HEK293 (cell line): ENCODE results near the gene OR52A5.

Experiments
- CTCF ChIA-PET: fragments of 350-600 bp; formaldehyde crosslinking; extraction: SDS; loops from one replicate; lab custom pipeline; 2021; ENCODE audit warnings: antibody characterized with exemption; lab: Yijun Ruan, JAX
- POLR2A ChIA-PET: fragments of 300-600 bp; formaldehyde crosslinking; extraction: SDS; loops from one replicate; lab custom pipeline; 2020; ENCODE audit warnings: antibody characterized with exemption, inconsistent platforms; lab: Yijun Ruan, JAX
- H3K27ac ChIP-seq: fragments of 200-500 bp; sonication (Bioruptor generic); 2 replicates; pipeline ENCODE4 v1.5.1; 2014; ENCODE audit warnings: low read depth, low read length, control low read depth, inconsistent platforms; ENCODE audit errors: extremely low read depth
- H3K36me3 ChIP-seq, 2 experiments: fragments of 200-500 bp in 1 of 2; sonication (Bioruptor generic) in 1 of 2; 1 replicate in 1 of 2; 2 replicates in 1 of 2; pipeline ENCODE4 v1.5.1; 2014 to 2017; ENCODE audit warnings: inconsistent platforms in 2 of 2, low read length in 2 of 2; ENCODE audit not compliant: control insufficient read depth in 2 of 2, insufficient read depth in 1 of 2
- H3K4me1 ChIP-seq: fragments of 200-500 bp; sonication (Bioruptor generic); 2 replicates; pipeline ENCODE4 v1.5.1; 2014; ENCODE audit warnings: mild to moderate bottlenecking, low read length, inconsistent platforms; ENCODE audit not compliant: control insufficient read depth, insufficient read depth
- H3K4me3 ChIP-seq: 2 replicates; pipeline ENCODE4 v1.5.1; 2011; ENCODE audit warnings: low read depth, mild to moderate bottlenecking, control low read depth, low read length, moderate library complexity
- H3K9me3 ChIP-seq: fragments of 200-500 bp; sonication (Bioruptor generic); 2 replicates; pipeline ENCODE4 v1.5.1; 2014; ENCODE audit warnings: low read depth, low read length, inconsistent platforms; ENCODE audit not compliant: control insufficient read depth, insufficient read depth
- GLIS2 ChIP-seq: fragments of 450-650 bp; formaldehyde crosslinking; IDR thresholded peaks from 2 replicates; pipeline ENCODE4 v1.5.1; 2016; ENCODE audit warnings: missing biosample characterization, missing genetic modification characterization
- KLF1 ChIP-seq: fragments of 450-650 bp; formaldehyde crosslinking; IDR thresholded peaks from 2 replicates; pipeline ENCODE4 v1.5.1; 2016; ENCODE audit warnings: missing biosample characterization, missing genetic modification characterization
- MYNN ChIP-seq: fragments of 450-650 bp; formaldehyde crosslinking; IDR thresholded peaks from 2 replicates; pipeline ENCODE4 v1.5.1; 2016; ENCODE audit warnings: missing biosample characterization, missing genetic modification characterization, borderline replicate concordance
- SCRT2 ChIP-seq: fragments of 450-650 bp; formaldehyde crosslinking; IDR thresholded peaks from 2 replicates; pipeline ENCODE4 v1.5.1; 2016; ENCODE audit warnings: missing biosample characterization, missing genetic modification characterization
- SP2 ChIP-seq: fragments of 450-650 bp; formaldehyde crosslinking; IDR thresholded peaks from 2 replicates; pipeline ENCODE4 v1.5.1; 2016; ENCODE audit warnings: missing biosample characterization, missing genetic modification characterization
- ZNF223 ChIP-seq: fragments of 450-650 bp; formaldehyde crosslinking; IDR thresholded peaks from 2 replicates; pipeline ENCODE4 v1.5.1; 2016; ENCODE audit warnings: missing biosample characterization, missing genetic modification characterization
- ZNF426 ChIP-seq: fragments of 450-650 bp; formaldehyde crosslinking; IDR thresholded peaks from 2 replicates; pipeline ENCODE4 v1.5.1; 2017; ENCODE audit warnings: missing biosample characterization, missing genetic modification characterization, mild to moderate bottlenecking, inconsistent platforms, moderate library complexity
- ZNF473 ChIP-seq: fragments of 450-650 bp; formaldehyde crosslinking; IDR thresholded peaks from 2 replicates; pipeline ENCODE4 v1.5.1; 2017; ENCODE audit warnings: missing biosample characterization, missing genetic modification characterization
- ZNF501 ChIP-seq: fragments of 450-650 bp; formaldehyde crosslinking; IDR thresholded peaks from 2 replicates; pipeline ENCODE4 v1.5.1; 2016; ENCODE audit warnings: missing biosample characterization, missing genetic modification characterization
- ZNF555 ChIP-seq: fragments of 450-650 bp; formaldehyde crosslinking; conservative IDR thresholded peaks from 2 replicates; pipeline ENCODE4 v1.5.1; 2017; ENCODE audit warnings: missing biosample characterization, mild to moderate bottlenecking, missing genetic modification characterization, inconsistent platforms
- ZNF658 ChIP-seq: fragments of 450-650 bp; formaldehyde crosslinking; IDR thresholded peaks from 2 replicates; pipeline ENCODE4; 2016; ENCODE audit warnings: missing biosample characterization, missing genetic modification characterization
- ZNF670 ChIP-seq: fragments of 450-650 bp; formaldehyde crosslinking; IDR thresholded peaks from 2 replicates; pipeline ENCODE4 v1.5.1; 2016; ENCODE audit warnings: missing biosample characterization, missing genetic modification characterization, low read depth
- TF ChIP-seq, protein P1 (sequence below): fragments of 450-650 bp; formaldehyde crosslinking; IDR thresholded peaks from 2 replicates; pipeline ENCODE4 v1.5.1; 2017; ENCODE audit warnings: missing biosample characterization, missing genetic modification characterization
- TF ChIP-seq, protein P2 (sequence below): fragments of 450-650 bp; formaldehyde crosslinking; IDR thresholded peaks from 2 replicates; pipeline ENCODE4 v1.5.1; 2017; ENCODE audit warnings: missing biosample characterization, missing genetic modification characterization
- TF ChIP-seq, protein P3 (sequence below): fragments of 450-650 bp; formaldehyde crosslinking; IDR thresholded peaks from 2 replicates; pipeline ENCODE4 v1.5.1; 2016; ENCODE audit warnings: missing biosample characterization, missing genetic modification characterization, borderline replicate concordance
- TF ChIP-seq, protein P4 (sequence below): fragments of 450-650 bp; formaldehyde crosslinking; IDR thresholded peaks from 2 replicates; pipeline ENCODE4 v1.5.1; 2016; ENCODE audit warnings: missing biosample characterization, missing genetic modification characterization
- TF ChIP-seq, protein P5 (sequence below): fragments of 450-650 bp; formaldehyde crosslinking; IDR thresholded peaks from 2 replicates; pipeline ENCODE4 v1.5.1; 2016; ENCODE audit warnings: missing biosample characterization, missing genetic modification characterization, low read depth
- TF ChIP-seq, protein P6 (sequence below): fragments of 450-650 bp; formaldehyde crosslinking; IDR thresholded peaks from 2 replicates; pipeline ENCODE4 v1.5.1; 2017; ENCODE audit warnings: missing biosample characterization, missing genetic modification characterization
- TF ChIP-seq, protein P7 (sequence below): fragments of 450-650 bp; formaldehyde crosslinking; IDR thresholded peaks from 2 replicates; pipeline ENCODE4 v1.5.1; 2016; ENCODE audit warnings: missing biosample characterization, missing genetic modification characterization

OR52A5 gene

DNA sequence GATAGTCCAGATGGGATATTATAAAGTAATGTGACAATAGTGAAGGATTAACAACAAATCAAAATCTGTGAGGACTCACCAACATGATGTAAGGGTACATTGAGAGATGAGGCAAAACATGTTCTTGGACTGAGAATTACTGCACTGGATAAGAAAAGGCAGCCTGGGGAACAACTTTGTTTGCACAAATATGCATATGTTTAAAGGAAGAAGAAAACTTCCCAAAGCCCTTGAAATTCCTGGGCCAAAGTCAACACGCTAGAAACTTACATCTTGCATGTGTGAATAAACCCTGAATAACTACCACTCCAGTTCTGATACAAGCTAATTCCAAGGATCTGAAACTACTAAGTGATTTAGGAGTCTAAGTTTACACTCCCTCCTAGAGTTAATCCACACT, 1.1 kb downstream of the OR52A5 start:
- POLR2A ChIA-PET: no interaction called here
- H3K4me3 ChIP-seq: no peak overlapping the region
- CTCF ChIA-PET: interaction anchor here (1.2 kb wide), 1 partner anchor 36 kb away, joined by 3 read pairs; no protein-coding TSS in a partner anchor
- no peaks in the 10 kb centered on the region for H3K9me3 ChIP-seq
- H3K27ac ChIP-seq: no peak overlapping the region
- no peaks in the 10 kb centered on the region for H3K36me3 ChIP-seq
- TF ChIP-seq, protein P1, sequence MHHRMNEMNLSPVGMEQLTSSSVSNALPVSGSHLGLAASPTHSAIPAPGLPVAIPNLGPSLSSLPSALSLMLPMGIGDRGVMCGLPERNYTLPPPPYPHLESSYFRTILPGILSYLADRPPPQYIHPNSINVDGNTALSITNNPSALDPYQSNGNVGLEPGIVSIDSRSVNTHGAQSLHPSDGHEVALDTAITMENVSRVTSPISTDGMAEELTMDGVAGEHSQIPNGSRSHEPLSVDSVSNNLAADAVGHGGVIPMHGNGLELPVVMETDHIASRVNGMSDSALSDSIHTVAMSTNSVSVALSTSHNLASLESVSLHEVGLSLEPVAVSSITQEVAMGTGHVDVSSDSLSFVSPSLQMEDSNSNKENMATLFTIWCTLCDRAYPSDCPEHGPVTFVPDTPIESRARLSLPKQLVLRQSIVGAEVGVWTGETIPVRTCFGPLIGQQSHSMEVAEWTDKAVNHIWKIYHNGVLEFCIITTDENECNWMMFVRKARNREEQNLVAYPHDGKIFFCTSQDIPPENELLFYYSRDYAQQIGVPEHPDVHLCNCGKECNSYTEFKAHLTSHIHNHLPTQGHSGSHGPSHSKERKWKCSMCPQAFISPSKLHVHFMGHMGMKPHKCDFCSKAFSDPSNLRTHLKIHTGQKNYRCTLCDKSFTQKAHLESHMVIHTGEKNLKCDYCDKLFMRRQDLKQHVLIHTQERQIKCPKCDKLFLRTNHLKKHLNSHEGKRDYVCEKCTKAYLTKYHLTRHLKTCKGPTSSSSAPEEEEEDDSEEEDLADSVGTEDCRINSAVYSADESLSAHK: no peak
- TF ChIP-seq ZNF426 (tag by site-specific recombination): no peak
- no peak for TF ChIP-seq GLIS2 (tag by site-specific recombination)
- no peak for TF ChIP-seq SCRT2 (tag by site-specific recombination)
- no peak for TF ChIP-seq ZNF670 (tag by site-specific recombination)
- TF ChIP-seq, protein P2, sequence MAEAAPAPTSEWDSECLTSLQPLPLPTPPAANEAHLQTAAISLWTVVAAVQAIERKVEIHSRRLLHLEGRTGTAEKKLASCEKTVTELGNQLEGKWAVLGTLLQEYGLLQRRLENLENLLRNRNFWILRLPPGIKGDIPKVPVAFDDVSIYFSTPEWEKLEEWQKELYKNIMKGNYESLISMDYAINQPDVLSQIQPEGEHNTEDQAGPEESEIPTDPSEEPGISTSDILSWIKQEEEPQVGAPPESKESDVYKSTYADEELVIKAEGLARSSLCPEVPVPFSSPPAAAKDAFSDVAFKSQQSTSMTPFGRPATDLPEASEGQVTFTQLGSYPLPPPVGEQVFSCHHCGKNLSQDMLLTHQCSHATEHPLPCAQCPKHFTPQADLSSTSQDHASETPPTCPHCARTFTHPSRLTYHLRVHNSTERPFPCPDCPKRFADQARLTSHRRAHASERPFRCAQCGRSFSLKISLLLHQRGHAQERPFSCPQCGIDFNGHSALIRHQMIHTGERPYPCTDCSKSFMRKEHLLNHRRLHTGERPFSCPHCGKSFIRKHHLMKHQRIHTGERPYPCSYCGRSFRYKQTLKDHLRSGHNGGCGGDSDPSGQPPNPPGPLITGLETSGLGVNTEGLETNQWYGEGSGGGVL (tag by site-specific recombination): no peak
- no peak for TF ChIP-seq MYNN
- no peak for TF ChIP-seq KLF1
- TF ChIP-seq, protein P3, sequence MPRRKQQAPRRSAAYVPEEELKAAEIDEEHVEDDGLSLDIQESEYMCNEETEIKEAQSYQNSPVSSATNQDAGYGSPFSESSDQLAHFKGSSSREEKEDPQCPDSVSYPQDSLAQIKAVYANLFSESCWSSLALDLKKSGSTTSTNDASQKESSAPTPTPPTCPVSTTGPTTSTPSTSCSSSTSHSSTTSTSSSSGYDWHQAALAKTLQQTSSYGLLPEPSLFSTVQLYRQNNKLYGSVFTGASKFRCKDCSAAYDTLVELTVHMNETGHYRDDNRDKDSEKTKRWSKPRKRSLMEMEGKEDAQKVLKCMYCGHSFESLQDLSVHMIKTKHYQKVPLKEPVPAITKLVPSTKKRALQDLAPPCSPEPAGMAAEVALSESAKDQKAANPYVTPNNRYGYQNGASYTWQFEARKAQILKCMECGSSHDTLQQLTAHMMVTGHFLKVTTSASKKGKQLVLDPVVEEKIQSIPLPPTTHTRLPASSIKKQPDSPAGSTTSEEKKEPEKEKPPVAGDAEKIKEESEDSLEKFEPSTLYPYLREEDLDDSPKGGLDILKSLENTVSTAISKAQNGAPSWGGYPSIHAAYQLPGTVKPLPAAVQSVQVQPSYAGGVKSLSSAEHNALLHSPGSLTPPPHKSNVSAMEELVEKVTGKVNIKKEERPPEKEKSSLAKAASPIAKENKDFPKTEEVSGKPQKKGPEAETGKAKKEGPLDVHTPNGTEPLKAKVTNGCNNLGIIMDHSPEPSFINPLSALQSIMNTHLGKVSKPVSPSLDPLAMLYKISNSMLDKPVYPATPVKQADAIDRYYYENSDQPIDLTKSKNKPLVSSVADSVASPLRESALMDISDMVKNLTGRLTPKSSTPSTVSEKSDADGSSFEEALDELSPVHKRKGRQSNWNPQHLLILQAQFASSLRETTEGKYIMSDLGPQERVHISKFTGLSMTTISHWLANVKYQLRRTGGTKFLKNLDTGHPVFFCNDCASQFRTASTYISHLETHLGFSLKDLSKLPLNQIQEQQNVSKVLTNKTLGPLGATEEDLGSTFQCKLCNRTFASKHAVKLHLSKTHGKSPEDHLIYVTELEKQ (tag by site-specific recombination): no peak
- TF ChIP-seq, protein P4, sequence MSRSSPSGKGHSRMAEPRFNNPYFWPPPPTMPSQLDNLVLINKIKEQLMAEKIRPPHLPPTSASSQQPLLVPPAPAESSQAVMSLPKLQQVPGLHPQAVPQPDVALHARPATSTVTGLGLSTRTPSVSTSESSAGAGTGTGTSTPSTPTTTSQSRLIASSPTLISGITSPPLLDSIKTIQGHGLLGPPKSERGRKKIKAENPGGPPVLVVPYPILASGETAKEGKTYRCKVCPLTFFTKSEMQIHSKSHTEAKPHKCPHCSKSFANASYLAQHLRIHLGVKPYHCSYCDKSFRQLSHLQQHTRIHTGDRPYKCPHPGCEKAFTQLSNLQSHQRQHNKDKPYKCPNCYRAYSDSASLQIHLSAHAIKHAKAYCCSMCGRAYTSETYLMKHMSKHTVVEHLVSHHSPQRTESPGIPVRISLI (tag by site-specific recombination): no peak
- no peak for TF ChIP-seq ZNF473
- TF ChIP-seq ZNF223 (tag by site-specific recombination): no peak
- TF ChIP-seq, protein P5, sequence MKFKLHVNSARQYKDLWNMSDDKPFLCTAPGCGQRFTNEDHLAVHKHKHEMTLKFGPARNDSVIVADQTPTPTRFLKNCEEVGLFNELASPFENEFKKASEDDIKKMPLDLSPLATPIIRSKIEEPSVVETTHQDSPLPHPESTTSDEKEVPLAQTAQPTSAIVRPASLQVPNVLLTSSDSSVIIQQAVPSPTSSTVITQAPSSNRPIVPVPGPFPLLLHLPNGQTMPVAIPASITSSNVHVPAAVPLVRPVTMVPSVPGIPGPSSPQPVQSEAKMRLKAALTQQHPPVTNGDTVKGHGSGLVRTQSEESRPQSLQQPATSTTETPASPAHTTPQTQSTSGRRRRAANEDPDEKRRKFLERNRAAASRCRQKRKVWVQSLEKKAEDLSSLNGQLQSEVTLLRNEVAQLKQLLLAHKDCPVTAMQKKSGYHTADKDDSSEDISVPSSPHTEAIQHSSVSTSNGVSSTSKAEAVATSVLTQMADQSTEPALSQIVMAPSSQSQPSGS (tag by site-specific recombination): no peak
- TF ChIP-seq, protein P6, sequence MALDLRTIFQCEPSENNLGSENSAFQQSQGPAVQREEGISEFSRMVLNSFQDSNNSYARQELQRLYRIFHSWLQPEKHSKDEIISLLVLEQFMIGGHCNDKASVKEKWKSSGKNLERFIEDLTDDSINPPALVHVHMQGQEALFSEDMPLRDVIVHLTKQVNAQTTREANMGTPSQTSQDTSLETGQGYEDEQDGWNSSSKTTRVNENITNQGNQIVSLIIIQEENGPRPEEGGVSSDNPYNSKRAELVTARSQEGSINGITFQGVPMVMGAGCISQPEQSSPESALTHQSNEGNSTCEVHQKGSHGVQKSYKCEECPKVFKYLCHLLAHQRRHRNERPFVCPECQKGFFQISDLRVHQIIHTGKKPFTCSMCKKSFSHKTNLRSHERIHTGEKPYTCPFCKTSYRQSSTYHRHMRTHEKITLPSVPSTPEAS (tag by site-specific recombination): no peak
- TF ChIP-seq SP2 (tag by site-specific recombination): no peak
- TF ChIP-seq ZNF501: no peak
- no peak for TF ChIP-seq ZNF658 (tag by site-specific recombination)
- TF ChIP-seq, protein P7, sequence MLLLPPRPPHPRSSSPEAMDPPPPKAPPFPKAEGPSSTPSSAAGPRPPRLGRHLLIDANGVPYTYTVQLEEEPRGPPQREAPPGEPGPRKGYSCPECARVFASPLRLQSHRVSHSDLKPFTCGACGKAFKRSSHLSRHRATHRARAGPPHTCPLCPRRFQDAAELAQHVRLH (tag by site-specific recombination): no peak
- TF ChIP-seq ZNF555 (tag by site-specific recombination): no peak
- H3K4me1 ChIP-seq: no peaks in the 10 kb centered on the region
